ENCODE results near the gene QSOX2. TPM values are rescaled to one million over a fixed set of nuclear protein-coding genes. Genes with fewer than 3 reads are reported as not detected.
"Not testable (repeated sequence)": the region's sequence is repeated elsewhere in the genome, so short reads cannot be mapped to it uniquely, and the experiment has no call there.

QSOX2 gene
- total RNA-seq, 1 donor from 2014 or later = 23.6 TPM

DNA sequence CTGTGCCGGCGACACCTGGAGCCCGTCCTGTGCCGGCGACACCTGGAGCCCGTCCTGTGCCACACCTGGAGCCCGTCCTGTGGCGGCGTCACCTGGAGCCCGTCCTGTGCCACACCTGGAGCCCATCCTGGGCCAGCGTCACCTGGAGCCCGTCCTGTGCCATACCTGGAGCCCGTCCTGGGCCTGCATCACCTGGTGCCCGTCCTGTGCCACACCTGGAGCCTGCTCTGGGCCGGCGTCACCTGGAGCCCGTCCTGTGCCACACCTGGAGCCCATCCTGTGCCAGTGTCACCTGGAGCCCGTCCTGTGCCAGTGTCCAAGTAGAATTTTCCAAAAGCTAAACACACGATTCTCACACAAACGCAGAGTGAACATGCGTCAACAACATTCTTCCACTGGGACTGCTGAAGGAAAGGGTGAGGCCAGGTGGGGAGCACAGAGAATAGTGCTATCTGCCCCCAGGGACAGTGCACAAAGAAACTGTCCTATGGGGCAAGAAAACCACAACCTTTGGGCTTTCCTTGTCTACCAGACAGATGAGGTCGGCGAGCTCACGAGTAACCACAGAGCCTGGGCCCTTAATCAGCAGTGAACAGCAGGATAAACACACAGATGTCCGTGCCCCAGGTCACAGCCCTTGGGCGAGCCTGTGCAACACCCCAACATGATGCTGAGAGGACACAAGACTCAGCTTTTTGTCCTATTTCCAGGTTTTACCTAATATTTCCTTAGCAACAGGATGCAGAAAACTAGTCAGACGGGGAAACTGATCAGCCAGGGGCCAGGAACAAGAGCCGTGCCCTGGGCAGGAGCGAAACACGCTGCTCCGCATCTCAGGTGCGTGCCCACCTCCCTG, 7.9 kb downstream of the QSOX2 start:
- Mint-ChIP-seq H3K4me3 (no peak overlapping the region), H3K27me3 (no peaks in the 10 kb centered on the region), H3K4me1 (ENCODE audit: unreplicated experiment) (peaks cover 14% of the 10 kb centered on the region), H3K36me3 (peaks cover 3% of the 10 kb centered on the region), H3K9me3 (no peaks in the 10 kb centered on the region), H3K27ac (no peak overlapping the region)
- TF ChIP-seq, protein P1, sequence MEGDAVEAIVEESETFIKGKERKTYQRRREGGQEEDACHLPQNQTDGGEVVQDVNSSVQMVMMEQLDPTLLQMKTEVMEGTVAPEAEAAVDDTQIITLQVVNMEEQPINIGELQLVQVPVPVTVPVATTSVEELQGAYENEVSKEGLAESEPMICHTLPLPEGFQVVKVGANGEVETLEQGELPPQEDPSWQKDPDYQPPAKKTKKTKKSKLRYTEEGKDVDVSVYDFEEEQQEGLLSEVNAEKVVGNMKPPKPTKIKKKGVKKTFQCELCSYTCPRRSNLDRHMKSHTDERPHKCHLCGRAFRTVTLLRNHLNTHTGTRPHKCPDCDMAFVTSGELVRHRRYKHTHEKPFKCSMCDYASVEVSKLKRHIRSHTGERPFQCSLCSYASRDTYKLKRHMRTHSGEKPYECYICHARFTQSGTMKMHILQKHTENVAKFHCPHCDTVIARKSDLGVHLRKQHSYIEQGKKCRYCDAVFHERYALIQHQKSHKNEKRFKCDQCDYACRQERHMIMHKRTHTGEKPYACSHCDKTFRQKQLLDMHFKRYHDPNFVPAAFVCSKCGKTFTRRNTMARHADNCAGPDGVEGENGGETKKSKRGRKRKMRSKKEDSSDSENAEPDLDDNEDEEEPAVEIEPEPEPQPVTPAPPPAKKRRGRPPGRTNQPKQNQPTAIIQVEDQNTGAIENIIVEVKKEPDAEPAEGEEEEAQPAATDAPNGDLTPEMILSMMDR (conservative IDR thresholded peaks at IDR 0.05) = no peak
- no peak for DNase-seq (ENCODE audit: extremely low spot score, unreplicated experiment)

GRCh38 chr9:136236471-136237410, 8.9 kb downstream of the QSOX2 start:
- H3K27ac Mint-ChIP-seq; H3K4me3 Mint-ChIP-seq; H3K4me1 Mint-ChIP-seq (ENCODE audit: unreplicated experiment); H3K36me3 Mint-ChIP-seq; H3K27me3 Mint-ChIP-seq; H3K9me3 Mint-ChIP-seq; DNase-seq (ENCODE audit: extremely low spot score, unreplicated experiment): not testable (repeated sequence)

GRCh38 chr9:136235709-136236455, 9.7 kb downstream of the QSOX2 start:
- peaks cover 3% of the 10 kb centered on the region for H3K36me3 Mint-ChIP-seq
- TF ChIP-seq, protein P1 (conservative IDR thresholded peaks at IDR 0.05) = no peak
- no peak overlapping the region for H3K27ac Mint-ChIP-seq
- no peak for DNase-seq (ENCODE audit: extremely low spot score, unreplicated experiment)
- peaks cover 13% of the 10 kb centered on the region for H3K4me1 Mint-ChIP-seq (ENCODE audit: unreplicated experiment)
- H3K4me3 Mint-ChIP-seq = no peak overlapping the region
- H3K27me3 Mint-ChIP-seq = no peaks in the 10 kb centered on the region
- no peaks in the 10 kb centered on the region for H3K9me3 Mint-ChIP-seq

GRCh38 chr9:136235171-136235570, 10.4 kb downstream of the QSOX2 start:
- Mint-ChIP-seq H3K27ac (no peak overlapping the region), H3K9me3 (no peaks in the 10 kb centered on the region)

GRCh38 chr9:136234597-136234996, 11.0 kb downstream of the QSOX2 start:
- no peak for DNase-seq (ENCODE audit: extremely low spot score, unreplicated experiment)
- H3K4me1 Mint-ChIP-seq (ENCODE audit: unreplicated experiment) = peaks cover 13% of the 10 kb centered on the region
- H3K27me3 Mint-ChIP-seq = no peaks in the 10 kb centered on the region
- no peak overlapping the region for H3K4me3 Mint-ChIP-seq
- TF ChIP-seq, protein P1 (conservative IDR thresholded peaks at IDR 0.05) = no peak
- H3K9me3 Mint-ChIP-seq = no peaks in the 10 kb centered on the region
- H3K36me3 Mint-ChIP-seq = peaks cover 3% of the 10 kb centered on the region
- no peak overlapping the region for H3K27ac Mint-ChIP-seq

More at GRCh38 chr9:136235171-136235570, 10.4 kb downstream of the QSOX2 start:
- no peak for DNase-seq (ENCODE audit: extremely low spot score, unreplicated experiment)
- H3K4me1 Mint-ChIP-seq (ENCODE audit: unreplicated experiment) = peaks cover 13% of the 10 kb centered on the region
- TF ChIP-seq, protein P1 (conservative IDR thresholded peaks at IDR 0.05) = no peak
- peaks cover 3% of the 10 kb centered on the region for H3K36me3 Mint-ChIP-seq
- H3K27me3 Mint-ChIP-seq = no peaks in the 10 kb centered on the region
- no peak overlapping the region for H3K4me3 Mint-ChIP-seq

All from type B pancreatic cell (in vitro differentiated cells).